PFSK-1 (cell line): ENCODE measurements around the gene CBR1.

ENCODE experiments used
- FOXP2 ChIP-seq: optimal IDR thresholded peaks from 2 replicates; pipeline ENCODE3; 2011; ENCODE audit warnings: borderline replicate concordance, control low read depth, inconsistent platforms; ENCODE audit not compliant: insufficient read depth; ENCODE audit errors: extremely low read length, extremely low read depth
- POLR2AphosphoS5 ChIP-seq: IDR thresholded peaks from 2 replicates; pipeline ENCODE4 v1.6.1; 2012; ENCODE audit warnings: low read depth, mild to moderate bottlenecking, control low read depth, low read length, moderate library complexity
- SIN3A ChIP-seq: IDR thresholded peaks from 2 replicates; pipeline ENCODE4 v1.6.1; 2012; ENCODE audit warnings: mild to moderate bottlenecking, low read length, moderate library complexity, borderline replicate concordance; ENCODE audit not compliant: insufficient read depth
- TAF1 ChIP-seq: IDR thresholded peaks from 2 replicates; pipeline ENCODE4 v1.6.1; 2012; ENCODE audit warnings: low read length, control low read depth, borderline replicate concordance; ENCODE audit not compliant: insufficient read depth
- TF ChIP-seq, protein P1 (sequence below), 2 experiments: IDR thresholded peaks; 2 replicates each; pipeline versions ENCODE4 v1.6.1 to v1.8.0; 2011 to 2012; ENCODE audit warnings: low read depth in 2 of 2, low read length in 2 of 2, control low read depth in 1 of 2, inconsistent platforms in 1 of 2, mild to moderate bottlenecking in 1 of 2, moderate library complexity in 1 of 2; ENCODE audit not compliant: insufficient read depth in 1 of 2

Gene CBR1

GRCh38 chr21:36059823-36060158 lies 10.0 kb upstream of the CBR1 start:
- TF ChIP-seq FOXP2: no peak
- TF ChIP-seq, protein P1, sequence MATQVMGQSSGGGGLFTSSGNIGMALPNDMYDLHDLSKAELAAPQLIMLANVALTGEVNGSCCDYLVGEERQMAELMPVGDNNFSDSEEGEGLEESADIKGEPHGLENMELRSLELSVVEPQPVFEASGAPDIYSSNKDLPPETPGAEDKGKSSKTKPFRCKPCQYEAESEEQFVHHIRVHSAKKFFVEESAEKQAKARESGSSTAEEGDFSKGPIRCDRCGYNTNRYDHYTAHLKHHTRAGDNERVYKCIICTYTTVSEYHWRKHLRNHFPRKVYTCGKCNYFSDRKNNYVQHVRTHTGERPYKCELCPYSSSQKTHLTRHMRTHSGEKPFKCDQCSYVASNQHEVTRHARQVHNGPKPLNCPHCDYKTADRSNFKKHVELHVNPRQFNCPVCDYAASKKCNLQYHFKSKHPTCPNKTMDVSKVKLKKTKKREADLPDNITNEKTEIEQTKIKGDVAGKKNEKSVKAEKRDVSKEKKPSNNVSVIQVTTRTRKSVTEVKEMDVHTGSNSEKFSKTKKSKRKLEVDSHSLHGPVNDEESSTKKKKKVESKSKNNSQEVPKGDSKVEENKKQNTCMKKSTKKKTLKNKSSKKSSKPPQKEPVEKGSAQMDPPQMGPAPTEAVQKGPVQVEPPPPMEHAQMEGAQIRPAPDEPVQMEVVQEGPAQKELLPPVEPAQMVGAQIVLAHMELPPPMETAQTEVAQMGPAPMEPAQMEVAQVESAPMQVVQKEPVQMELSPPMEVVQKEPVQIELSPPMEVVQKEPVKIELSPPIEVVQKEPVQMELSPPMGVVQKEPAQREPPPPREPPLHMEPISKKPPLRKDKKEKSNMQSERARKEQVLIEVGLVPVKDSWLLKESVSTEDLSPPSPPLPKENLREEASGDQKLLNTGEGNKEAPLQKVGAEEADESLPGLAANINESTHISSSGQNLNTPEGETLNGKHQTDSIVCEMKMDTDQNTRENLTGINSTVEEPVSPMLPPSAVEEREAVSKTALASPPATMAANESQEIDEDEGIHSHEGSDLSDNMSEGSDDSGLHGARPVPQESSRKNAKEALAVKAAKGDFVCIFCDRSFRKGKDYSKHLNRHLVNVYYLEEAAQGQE (IDR thresholded peaks at IDR 0.05; ENCODE audit: insufficient read depth in 1 of 2, low read depth in 2 of 2, low read length in 2 of 2): no peak
- TF ChIP-seq TAF1: no peak
- TF ChIP-seq POLR2AphosphoS5: no peak
- TF ChIP-seq SIN3A: no peak

- TF ChIP-seq FOXP2: peak; percentile 67
- TF ChIP-seq TAF1: peak; percentile 88; the same call in 1 of the 2 replicates
- peak; percentile 87; the same call in 1 of the 2 replicates for TF ChIP-seq SIN3A
- peak; percentile 94 for TF ChIP-seq POLR2AphosphoS5
- TF ChIP-seq, protein P1 (IDR thresholded peaks at IDR 0.05; ENCODE audit: insufficient read depth in 1 of 2, low read depth in 2 of 2, low read length in 2 of 2): no peak
Measured at GRCh38 chr21:36060159-36060921, 9.5 kb upstream of the CBR1 start, which contains the start of gene SETD4. Gene SETD4 (minus strand): TSS chr21:36060526. CDS start chr21:36058888, 1,638 bp downstream.

DNA sequence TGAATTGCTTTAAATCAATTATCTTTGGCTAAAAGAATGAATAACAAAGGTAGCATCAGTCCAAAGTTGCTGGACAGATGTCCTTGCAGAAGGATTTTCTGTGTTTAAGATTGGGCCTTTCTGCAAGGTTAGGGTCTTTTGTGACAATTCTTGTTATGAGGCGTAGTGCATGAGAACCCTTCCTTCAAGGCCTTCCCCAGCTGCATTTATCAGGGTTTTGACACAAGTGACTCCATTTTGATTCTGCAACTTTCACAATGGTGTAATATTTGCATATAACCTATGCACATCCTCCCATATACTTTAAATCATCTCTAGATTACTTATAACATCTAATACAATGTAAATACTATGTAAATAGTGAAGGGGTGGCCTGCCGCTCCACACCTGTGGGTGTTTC lies 8.4 kb upstream of the CBR1 start:
- no peak for TF ChIP-seq SIN3A
- no peak for TF ChIP-seq TAF1

DNA sequence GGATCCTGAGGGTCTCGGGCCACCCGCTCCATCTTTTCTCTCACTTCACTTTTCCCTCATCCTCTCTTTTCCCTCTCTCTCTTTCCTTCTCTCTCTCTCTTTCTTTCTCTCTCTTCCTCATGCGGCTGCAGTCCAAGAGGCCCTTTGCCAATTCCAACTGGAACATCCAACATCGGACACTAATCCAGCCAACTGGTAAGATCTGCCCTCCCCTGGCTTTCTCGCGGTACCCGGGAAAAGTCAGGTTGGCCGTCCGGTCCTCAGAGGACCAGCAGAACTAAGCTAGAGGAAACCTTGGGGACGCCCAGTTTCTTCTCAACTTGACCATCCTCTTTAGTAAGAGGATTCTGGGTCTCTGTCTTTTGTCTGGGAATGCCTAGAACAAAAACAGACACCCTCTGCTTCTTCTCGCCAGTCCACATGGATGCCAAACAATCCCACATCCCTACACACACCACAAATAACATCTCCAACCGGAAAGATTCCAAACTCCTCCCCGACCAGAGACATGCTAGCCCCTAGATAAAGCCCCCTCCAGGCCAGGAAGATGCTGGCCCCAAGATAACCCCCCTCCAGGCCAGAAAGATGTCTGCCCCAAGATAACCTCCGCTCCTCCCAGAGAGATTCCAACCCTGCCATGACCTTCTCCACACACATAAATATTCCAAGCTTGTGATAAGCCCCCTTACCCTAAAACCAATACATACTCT lies 6.3 kb upstream of the CBR1 start:
- no peak for TF ChIP-seq SIN3A
- TF ChIP-seq POLR2AphosphoS5: no peak
- no peak for TF ChIP-seq FOXP2
- TF ChIP-seq, protein P1 (IDR thresholded peaks at IDR 0.05; ENCODE audit: insufficient read depth in 1 of 2, low read depth in 2 of 2, low read length in 2 of 2): no peak
- TF ChIP-seq TAF1: no peak

DNA sequence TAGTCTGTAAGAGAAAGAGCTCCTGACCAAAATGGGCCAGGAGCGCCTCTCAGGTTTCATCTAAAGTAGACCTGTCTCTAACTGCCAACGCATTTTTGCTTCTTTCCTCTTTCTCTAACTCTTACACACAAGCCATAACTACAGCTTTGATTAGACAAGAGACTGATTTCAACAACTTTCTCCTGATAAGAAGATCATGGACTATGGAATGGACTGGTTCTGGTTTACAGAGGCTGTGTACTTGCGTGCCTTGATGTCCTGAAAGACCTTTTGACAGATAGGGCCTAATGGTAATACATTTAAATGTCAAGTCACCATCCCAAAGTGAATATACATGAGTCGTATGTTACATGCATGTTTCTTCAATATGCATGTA lies 5.8 kb upstream of the CBR1 start:
- no peak for TF ChIP-seq POLR2AphosphoS5
- TF ChIP-seq TAF1: no peak
- TF ChIP-seq, protein P1 (IDR thresholded peaks at IDR 0.05; ENCODE audit: insufficient read depth in 1 of 2, low read depth in 2 of 2, low read length in 2 of 2): no peak
- TF ChIP-seq FOXP2: no peak
- no peak for TF ChIP-seq SIN3A
